OCI-LY1 (cell line): ENCODE results near the gene KANSL3.

ENCODE experiments used
- H2AFZ ChIP-seq: fragments of 200-600 bp; sonication (generic), shearing (Covaris generic); 2 replicates; pipeline ENCODE4 v1.6.0; 2014; ENCODE audit warnings: antibody characterized with exemption, mild to moderate bottlenecking, low read length
- H3F3A ChIP-seq: fragments of 200-600 bp; sonication (generic), shearing (Covaris generic); 2 replicates; pipeline ENCODE4 v1.6.0; 2014; ENCODE audit warnings: mild to moderate bottlenecking, antibody characterized with exemption, low read length, moderate library complexity; ENCODE audit not compliant: insufficient read depth
- H3K27ac ChIP-seq: fragments of 200-600 bp; sonication (generic); 2 replicates; pipeline ENCODE4 v1.5.1; 2014; ENCODE audit warnings: low read length, mixed run types, mild to moderate bottlenecking, low read depth; ENCODE audit not compliant: poor library complexity, severe bottlenecking
- H3K27me3 ChIP-seq: fragments of 200-600 bp; sonication (generic); 2 replicates; pipeline ENCODE4 v1.6.0; 2014; ENCODE audit warnings: antibody characterized with exemption, mild to moderate bottlenecking, low read length, moderate library complexity; ENCODE audit not compliant: insufficient read depth
- H3K36me3 ChIP-seq: fragments of 200-600 bp; sonication (generic); 2 replicates; pipeline ENCODE4 v1.6.1; 2014; ENCODE audit warnings: mild to moderate bottlenecking, antibody characterized with exemption, low read length, moderate library complexity, mixed read lengths; ENCODE audit not compliant: insufficient read depth
- H3K4me1 ChIP-seq: fragments of 200-600 bp; sonication (generic); 2 replicates; pipeline ENCODE4 v1.5.1; 2014; ENCODE audit warnings: mild to moderate bottlenecking, low read length, moderate library complexity; ENCODE audit not compliant: insufficient read depth, severe bottlenecking
- H3K4me2 ChIP-seq: fragments of 200-600 bp; sonication (generic), shearing (Covaris generic); 2 replicates; pipeline ENCODE4 v1.6.1; 2014; ENCODE audit warnings: low read length
- H3K4me3 ChIP-seq: fragments of 200-600 bp; sonication (generic); 2 replicates; pipeline ENCODE4 v1.5.1; 2014; ENCODE audit warnings: low read length, low read depth, mild to moderate bottlenecking, mixed read lengths; ENCODE audit not compliant: poor library complexity, severe bottlenecking
- H3K79me2 ChIP-seq: fragments of 200-600 bp; shearing (Covaris generic); 2 replicates; pipeline ENCODE4 v1.6.1; 2016; ENCODE audit warnings: mixed run types, low read length, mixed read lengths; ENCODE audit not compliant: insufficient read depth
- H3K9ac ChIP-seq: fragments of 200-600 bp; sonication (generic), shearing (Covaris generic); 2 replicates; pipeline ENCODE4 v1.6.1; 2014; ENCODE audit warnings: mild to moderate bottlenecking, low read length, mixed read lengths
- H3K9me2 ChIP-seq: fragments of 200-600 bp; sonication (generic), shearing (Covaris generic); 2 replicates; pipeline ENCODE4 v1.6.1; 2014; ENCODE audit warnings: low read depth, mild to moderate bottlenecking, low read length, mixed read lengths
- H3K9me3 ChIP-seq: fragments of 200-600 bp; shearing (Covaris generic); 2 replicates; pipeline ENCODE4 v1.6.1; 2014; ENCODE audit warnings: low read length, mixed read lengths
- H4K20me1 ChIP-seq: fragments of 200-600 bp; sonication (generic), shearing (Covaris generic); 2 replicates; pipeline ENCODE4 v1.6.0; 2016; ENCODE audit warnings: mild to moderate bottlenecking, low read length; ENCODE audit not compliant: insufficient read depth
- CTCF ChIP-seq: fragments of 200-600 bp; sonication (generic), shearing (Covaris generic); IDR thresholded peaks from 2 replicates; pipeline ENCODE4 v1.5.1; 2017; ENCODE audit warnings: mild to moderate bottlenecking, antibody characterized with exemption, low read length, moderate library complexity, mixed read lengths
- EZH2 ChIP-seq: fragments of 200-600 bp; sonication (generic), shearing (Covaris generic); IDR thresholded peaks from 2 replicates; pipeline ENCODE4 v1.8.0; 2017; ENCODE audit warnings: borderline replicate concordance, mixed run types, mild to moderate bottlenecking, antibody characterized with exemption, low read length, moderate library complexity, mixed read lengths

KANSL3 gene

GRCh38 chr2:96623116-96623515 lies 15.0 kb downstream of the KANSL3 start:
- no peak for TF ChIP-seq CTCF
- H3K4me3 ChIP-seq: no peak overlapping the region
- H3K27ac ChIP-seq: no peak overlapping the region
- no peaks in the 10 kb centered on the region for H3K9me2 ChIP-seq
- H3K36me3 ChIP-seq: peaks cover 56% of the 10 kb centered on the region
- no peaks in the 10 kb centered on the region for H3K79me2 ChIP-seq
- H4K20me1 ChIP-seq: no peaks in the 10 kb centered on the region
- H3K9ac ChIP-seq: no peak overlapping the region
- H2AFZ ChIP-seq: no peak overlapping the region
- H3K27me3 ChIP-seq: no peaks in the 10 kb centered on the region
- H3K4me1 ChIP-seq: no peaks in the 10 kb centered on the region
- no peaks in the 10 kb centered on the region for H3F3A ChIP-seq
- no peak overlapping the region for H3K4me2 ChIP-seq
- no peaks in the 10 kb centered on the region for H3K9me3 ChIP-seq

GRCh38 chr2:96622544-96622943 lies 15.6 kb downstream of the KANSL3 start:
- H3K4me1 ChIP-seq: no peaks in the 10 kb centered on the region
- no peaks in the 10 kb centered on the region for H3K79me2 ChIP-seq
- H4K20me1 ChIP-seq: no peaks in the 10 kb centered on the region
- H3K4me3 ChIP-seq: no peak overlapping the region
- H3F3A ChIP-seq: no peaks in the 10 kb centered on the region
- peaks cover 53% of the 10 kb centered on the region for H3K36me3 ChIP-seq
- H3K27me3 ChIP-seq: no peaks in the 10 kb centered on the region
- H3K9me2 ChIP-seq: no peaks in the 10 kb centered on the region
- no peak overlapping the region for H3K9ac ChIP-seq
- no peak overlapping the region for H3K4me2 ChIP-seq
- no peaks in the 10 kb centered on the region for H3K9me3 ChIP-seq
- H3K27ac ChIP-seq: no peak overlapping the region
- no peak overlapping the region for H2AFZ ChIP-seq
- no peak for TF ChIP-seq CTCF
- no peak for TF ChIP-seq EZH2

- Histone ChIP-seq H3K27ac (no peak overlapping the region), H3K9me3 (no peaks in the 10 kb centered on the region), H3K27me3 (no peaks in the 10 kb centered on the region), H3K79me2 (no peaks in the 10 kb centered on the region), H3K9ac (no peak overlapping the region), H3K4me1 (no peaks in the 10 kb centered on the region), H3K36me3 (peaks cover 61% of the 10 kb centered on the region), H2AFZ (no peak overlapping the region), H3F3A (no peaks in the 10 kb centered on the region), H4K20me1 (no peaks in the 10 kb centered on the region), H3K4me2 (no peak overlapping the region), H3K4me3 (no peak overlapping the region), H3K9me2 (no peaks in the 10 kb centered on the region)
- TF ChIP-seq EZH2 (no peak), CTCF (no peak)
These were observed 19.4 kb downstream of the KANSL3 start for GRCh38 chr2:96618596-96619283.
